ENCODE results near the gene RNF133. TPM values are rescaled to one million over a fixed set of nuclear protein-coding genes. Genes with fewer than 3 reads are reported as not detected.
"Not testable (repeated sequence)": the region's sequence is repeated elsewhere in the genome, so short reads cannot be mapped to it uniquely, and the experiment has no call there.

The RNF133 gene
- total RNA-seq, 2 experiments from 2014 or later = not detected

DNA sequence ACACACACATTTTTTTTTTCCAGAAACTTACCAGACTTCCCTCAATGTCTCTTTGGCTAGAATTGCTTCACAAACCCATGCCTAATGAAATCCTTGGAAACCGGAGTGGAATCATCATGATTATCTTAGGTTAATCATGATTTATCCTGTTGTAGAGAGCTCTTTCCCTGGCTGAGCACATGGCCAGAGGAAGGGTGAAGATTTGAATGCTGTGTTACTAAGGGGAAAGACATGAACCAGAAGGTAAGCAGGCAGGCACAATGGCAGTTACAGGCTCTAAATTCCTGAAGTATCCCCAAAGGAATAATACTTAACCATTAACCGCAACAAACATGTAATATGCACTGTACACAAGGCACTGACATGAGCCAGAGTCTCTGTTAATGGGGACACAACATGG lies 7.9 kb upstream of the RNF133 start:
- Mint-ChIP-seq H3K9me3 (peaks cover 9% of the 10 kb centered on the region), H3K4me3 (no peak overlapping the region), H3K27me3 (no peaks in the 10 kb centered on the region), H3K4me1 (no peaks in the 10 kb centered on the region), H3K27ac (no peak overlapping the region), H3K36me3 (no peaks in the 10 kb centered on the region)
- DNase-seq = no peak

DNA sequence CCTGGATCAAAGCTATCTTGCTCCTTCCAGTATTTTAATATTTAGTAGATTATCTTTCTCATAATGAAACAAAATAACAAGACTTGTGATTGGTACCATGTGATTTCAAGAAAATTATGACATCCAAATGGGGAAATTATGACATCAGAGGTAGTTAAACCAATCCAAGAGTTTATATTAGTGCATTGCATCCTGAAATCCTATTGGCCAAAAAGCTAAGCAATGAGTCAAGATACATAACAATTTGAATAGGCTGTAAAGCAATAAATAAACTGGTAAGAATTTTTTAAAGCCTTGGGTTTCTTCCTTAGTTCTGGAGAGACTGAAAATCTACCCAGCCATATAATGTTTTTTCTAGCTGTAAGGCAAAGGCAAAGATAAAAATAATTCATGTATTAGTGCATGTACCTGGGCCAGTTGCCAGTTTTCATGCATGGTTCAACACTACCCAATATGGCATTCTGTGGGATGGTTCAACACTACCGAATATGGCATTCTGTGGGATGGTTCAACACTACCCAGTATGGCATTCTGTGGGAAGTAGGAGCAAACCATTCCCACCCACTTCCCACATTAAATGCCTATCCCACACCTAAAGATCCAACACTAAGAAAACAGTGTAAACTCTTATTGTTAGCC lies 4.1 kb upstream of the RNF133 start, which contains the start of gene RNF148:
Gene RNF148, minus strand, starts transcription at position 51 of the 639 bp plus-strand sequence. CDS start 172 bp downstream, outside the sequence.
- Mint-ChIP-seq H3K36me3 (no peaks in the 10 kb centered on the region), H3K27me3 (no peaks in the 10 kb centered on the region), H3K4me1 (no peaks in the 10 kb centered on the region), H3K9me3 (peaks cover 11% of the 10 kb centered on the region), H3K4me3 (no peak within 1 kb of the TSS), H3K27ac (no peak within 1 kb of the TSS)
- DNase-seq = no peak

DNA sequence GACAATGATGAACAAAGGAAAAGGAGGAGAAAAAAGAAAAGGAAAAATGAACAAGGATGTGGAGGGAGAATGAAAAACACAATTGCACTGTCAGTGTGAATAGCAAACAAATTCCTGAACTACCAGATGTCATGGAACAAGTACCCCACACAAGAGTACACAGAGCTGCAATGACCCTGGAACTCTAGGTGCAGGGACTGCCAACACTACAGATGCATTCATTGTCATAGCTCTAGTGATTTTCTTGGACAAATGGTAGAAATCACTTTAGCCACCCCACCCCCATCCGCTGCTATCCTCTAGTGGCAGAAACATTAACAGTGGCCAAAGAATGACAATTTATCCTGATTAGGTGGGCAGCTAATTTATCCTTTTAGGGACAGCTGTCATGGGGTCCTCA lies 3.1 kb downstream of the RNF133 start:
- Mint-ChIP-seq H3K9me3 (peaks cover 2% of the 10 kb centered on the region), H3K36me3 (no peaks in the 10 kb centered on the region), H3K27me3 (no peaks in the 10 kb centered on the region), H3K4me3 (no peak overlapping the region), H3K27ac (no peak overlapping the region), H3K4me1 (no peaks in the 10 kb centered on the region)
- no peak for DNase-seq

DNA sequence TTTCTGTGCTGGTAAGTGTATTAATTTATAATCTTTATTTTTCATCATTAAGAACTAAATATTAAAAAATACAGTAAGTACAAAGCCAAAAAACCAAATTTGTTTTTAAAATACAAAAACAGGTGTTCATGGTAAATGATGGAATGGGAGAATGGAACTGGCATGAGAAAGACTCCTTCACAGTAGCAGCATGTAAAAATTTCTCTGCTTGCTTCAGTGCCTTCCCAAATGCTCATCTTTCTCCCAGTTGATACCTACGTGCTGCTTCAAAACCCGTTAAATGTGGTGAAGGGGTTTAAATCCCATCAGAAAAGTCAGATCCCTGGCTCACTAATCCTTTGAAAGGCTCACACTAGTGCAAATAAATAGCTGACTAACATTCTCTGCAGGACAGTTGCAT lies 4.2 kb downstream of the RNF133 start:
- no peaks in the 10 kb centered on the region for H3K36me3 Mint-ChIP-seq
- H3K27me3 Mint-ChIP-seq = no peaks in the 10 kb centered on the region
- DNase-seq = no peak
- H3K9me3 Mint-ChIP-seq = no peaks in the 10 kb centered on the region
- no peaks in the 10 kb centered on the region for H3K4me1 Mint-ChIP-seq
- no peak overlapping the region for H3K4me3 Mint-ChIP-seq
- H3K27ac Mint-ChIP-seq = no peak overlapping the region

DNA sequence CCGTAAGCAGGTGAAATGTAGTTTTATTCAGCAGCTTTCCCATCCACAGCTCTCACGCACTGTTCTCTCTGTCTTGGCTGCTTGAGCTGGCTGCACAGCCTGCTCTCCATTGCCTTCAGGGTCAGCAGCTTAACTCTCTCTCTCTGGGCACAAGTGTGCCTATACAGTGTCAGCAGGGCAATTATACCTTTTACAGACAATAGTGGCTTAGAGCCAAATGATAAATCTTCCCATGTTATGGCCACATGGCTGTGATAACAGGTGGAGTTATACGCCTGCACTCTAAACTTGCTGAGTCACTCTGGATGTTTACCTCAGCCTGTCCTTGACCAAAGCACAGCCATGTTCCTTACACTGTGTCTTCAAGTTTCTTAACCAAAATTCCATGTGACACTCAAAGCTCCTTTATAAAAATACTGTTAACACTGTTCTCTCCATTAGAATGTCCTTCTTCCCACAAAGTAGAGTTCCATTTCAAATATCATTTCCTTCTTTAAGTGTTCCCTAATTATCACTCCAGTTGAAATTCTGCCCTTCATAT lies 6.1 kb downstream of the RNF133 start:
- Mint-ChIP-seq H3K27me3 (no peaks in the 10 kb centered on the region), H3K4me3 (no peak overlapping the region), H3K4me1 (no peaks in the 10 kb centered on the region), H3K36me3 (no peaks in the 10 kb centered on the region), H3K27ac (no peak overlapping the region), H3K9me3 (no peaks in the 10 kb centered on the region)
- no peak for DNase-seq

DNA sequence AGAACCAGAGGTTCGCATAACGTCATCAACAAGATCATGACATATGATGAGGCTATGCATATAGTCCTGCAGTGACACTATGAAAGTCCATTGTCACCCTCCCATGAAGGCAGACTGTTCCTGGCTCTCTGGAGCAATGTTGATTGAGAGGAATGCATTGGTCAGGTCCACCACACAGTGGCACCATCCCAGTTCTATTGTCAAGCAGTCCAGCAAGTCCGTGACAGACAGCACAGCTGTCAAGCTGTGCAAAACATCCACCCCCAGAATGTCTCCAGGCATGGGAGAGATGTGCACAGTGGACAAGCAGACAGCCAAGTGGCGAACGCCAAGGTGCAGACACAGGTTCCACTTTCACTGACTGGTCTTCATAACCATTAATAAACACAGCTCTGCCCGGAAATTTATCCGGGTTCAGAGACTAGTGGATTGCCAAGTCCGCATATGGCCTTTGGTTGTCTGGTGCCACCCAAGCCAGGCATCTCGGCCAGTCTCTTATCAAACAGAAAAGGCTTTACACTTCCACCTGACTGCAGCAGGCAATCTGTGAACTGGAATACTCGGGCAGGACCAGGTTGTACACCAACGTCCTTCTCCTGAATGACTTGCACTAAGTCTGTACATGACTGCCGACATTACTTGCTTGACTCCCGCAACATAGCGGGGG lies 7.2 kb downstream of the RNF133 start:
- no peaks in the 10 kb centered on the region for H3K27me3 Mint-ChIP-seq
- H3K4me1 Mint-ChIP-seq = no peaks in the 10 kb centered on the region
- DNase-seq = no peak
- no peaks in the 10 kb centered on the region for H3K36me3 Mint-ChIP-seq
- H3K27ac Mint-ChIP-seq = no peak overlapping the region
- H3K4me3 Mint-ChIP-seq = no peak overlapping the region
- H3K9me3 Mint-ChIP-seq = no peaks in the 10 kb centered on the region

DNA sequence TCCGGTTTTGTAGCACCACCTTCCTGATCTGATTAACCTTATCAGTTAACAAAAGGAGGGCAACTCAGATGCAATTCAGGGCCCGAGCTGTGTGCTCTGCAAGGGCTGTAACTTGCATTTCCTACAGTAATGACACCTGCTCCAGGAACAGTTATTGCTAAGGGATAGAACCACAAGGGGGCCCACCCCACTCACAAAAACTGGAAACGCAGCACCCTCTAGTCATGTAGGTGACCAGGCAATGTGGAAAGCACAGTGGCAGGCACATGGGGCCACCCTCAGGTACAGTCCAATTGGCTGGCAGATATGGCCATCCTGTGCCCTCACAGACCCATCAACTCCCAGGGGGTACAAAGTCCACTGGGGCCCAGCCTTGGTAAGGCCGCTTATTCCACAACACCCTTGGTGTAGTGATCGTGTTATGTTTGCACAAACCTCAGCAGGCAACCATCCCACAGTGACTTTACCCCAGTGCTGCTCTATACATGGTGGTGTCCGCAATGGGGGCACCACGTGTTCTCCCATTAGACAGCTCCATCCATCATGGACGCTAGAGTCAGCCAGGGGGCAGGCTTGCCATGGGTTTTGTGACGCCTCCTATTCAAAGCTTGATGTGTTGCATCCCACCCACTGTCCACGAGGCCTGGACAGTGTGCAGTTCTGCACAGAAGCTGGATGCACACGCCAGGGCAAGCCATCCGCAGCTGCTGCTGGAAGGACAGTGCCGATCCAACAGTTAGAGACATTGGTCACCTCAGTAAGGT lies 9.4 kb downstream of the RNF133 start:
- Mint-ChIP-seq H3K4me1 (no peaks in the 10 kb centered on the region), H3K27me3 (no peaks in the 10 kb centered on the region), H3K36me3 (no peaks in the 10 kb centered on the region), H3K27ac (no peak overlapping the region), H3K4me3 (no peak overlapping the region), H3K9me3 (no peaks in the 10 kb centered on the region)
- DNase-seq = no peak

DNA sequence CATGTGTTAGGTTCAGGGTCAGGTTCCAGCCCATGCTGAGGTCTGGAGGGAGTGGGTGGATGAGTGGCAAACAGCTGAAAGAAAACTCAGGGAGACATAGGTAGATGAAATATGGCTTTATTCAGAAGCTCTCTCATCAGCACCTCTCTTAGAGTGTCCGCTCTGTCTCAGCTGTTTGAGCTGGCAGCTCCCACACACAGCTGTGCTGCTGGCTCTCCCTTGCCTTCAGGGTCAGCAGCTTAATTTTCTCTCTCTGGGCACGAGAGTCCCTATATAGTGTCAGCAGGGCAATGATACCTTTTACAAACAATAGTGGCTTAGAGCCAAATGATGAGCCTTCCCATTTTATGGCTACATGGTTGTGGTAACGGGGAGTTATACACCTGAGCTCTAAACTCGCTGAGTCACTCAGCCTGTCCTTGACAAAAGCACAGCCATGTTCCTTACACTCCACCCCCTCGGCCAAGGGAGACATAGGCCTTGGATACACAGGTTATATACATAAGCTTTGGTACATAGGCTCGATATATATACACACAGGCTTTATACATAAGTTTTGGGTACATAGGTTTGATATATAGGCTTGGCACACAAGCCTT lies 10.4 kb downstream of the RNF133 start:
- H3K27ac Mint-ChIP-seq = no peak overlapping the region
- no peaks in the 10 kb centered on the region for H3K4me1 Mint-ChIP-seq
- no peak overlapping the region for H3K4me3 Mint-ChIP-seq
- DNase-seq = no peak
- H3K9me3 Mint-ChIP-seq = no peaks in the 10 kb centered on the region
- H3K27me3 Mint-ChIP-seq = no peaks in the 10 kb centered on the region
- H3K36me3 Mint-ChIP-seq = no peaks in the 10 kb centered on the region

DNA sequence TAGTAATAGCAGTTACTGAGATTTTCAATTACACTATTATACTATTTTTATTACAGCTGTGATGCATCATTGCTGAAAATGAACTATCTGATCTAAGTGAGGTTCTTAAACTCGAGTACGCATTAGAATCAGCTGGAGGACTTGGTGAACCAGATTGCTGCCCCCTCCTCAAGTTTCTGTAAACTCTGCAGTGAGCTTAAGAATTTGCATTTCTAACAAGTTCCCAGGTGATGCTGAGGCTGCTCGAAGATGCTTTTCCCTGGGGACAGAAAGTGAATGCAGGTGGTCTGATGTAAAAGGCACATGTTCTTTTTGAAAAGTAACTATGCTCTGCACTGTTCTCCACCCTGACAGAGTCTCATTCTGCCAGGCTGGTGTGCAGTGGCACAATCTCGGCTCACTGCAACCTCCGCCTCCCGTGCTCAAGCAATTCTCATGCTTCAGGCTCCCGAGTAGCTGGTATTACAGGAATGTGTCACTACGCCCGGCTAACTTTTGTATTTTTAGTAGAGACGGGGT lies 12.5 kb downstream of the RNF133 start:
- no peak overlapping the region for H3K27ac Mint-ChIP-seq
- H3K36me3 Mint-ChIP-seq = no peaks in the 10 kb centered on the region
- no peaks in the 10 kb centered on the region for H3K9me3 Mint-ChIP-seq
- no peaks in the 10 kb centered on the region for H3K4me1 Mint-ChIP-seq
- no peak overlapping the region for H3K4me3 Mint-ChIP-seq
- no peaks in the 10 kb centered on the region for H3K27me3 Mint-ChIP-seq
- no peak for DNase-seq

DNA sequence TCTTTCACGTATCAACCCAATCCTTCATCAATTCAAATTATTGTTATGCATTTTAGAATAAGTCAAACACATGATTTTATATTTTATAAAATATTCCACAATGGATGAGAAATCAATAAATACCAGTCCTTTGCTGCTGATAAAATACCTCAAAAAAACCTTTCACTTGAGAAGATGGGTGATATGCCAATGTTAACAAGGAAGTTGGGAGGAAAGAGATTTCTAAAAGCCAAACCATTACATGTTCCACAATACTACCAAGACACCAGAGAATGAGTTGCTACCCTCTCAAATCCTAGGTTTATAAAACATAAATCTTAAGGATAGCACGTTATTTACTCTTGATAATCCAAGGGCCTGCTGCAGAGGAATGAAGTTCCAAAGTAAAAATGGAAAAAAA lies 14.4 kb downstream of the RNF133 start:
- Mint-ChIP-seq H3K27me3 (no peaks in the 10 kb centered on the region), H3K4me3 (no peak overlapping the region), H3K36me3 (no peaks in the 10 kb centered on the region), H3K9me3 (no peaks in the 10 kb centered on the region), H3K4me1 (no peaks in the 10 kb centered on the region), H3K27ac (no peak overlapping the region)
- DNase-seq = no peak

DNA sequence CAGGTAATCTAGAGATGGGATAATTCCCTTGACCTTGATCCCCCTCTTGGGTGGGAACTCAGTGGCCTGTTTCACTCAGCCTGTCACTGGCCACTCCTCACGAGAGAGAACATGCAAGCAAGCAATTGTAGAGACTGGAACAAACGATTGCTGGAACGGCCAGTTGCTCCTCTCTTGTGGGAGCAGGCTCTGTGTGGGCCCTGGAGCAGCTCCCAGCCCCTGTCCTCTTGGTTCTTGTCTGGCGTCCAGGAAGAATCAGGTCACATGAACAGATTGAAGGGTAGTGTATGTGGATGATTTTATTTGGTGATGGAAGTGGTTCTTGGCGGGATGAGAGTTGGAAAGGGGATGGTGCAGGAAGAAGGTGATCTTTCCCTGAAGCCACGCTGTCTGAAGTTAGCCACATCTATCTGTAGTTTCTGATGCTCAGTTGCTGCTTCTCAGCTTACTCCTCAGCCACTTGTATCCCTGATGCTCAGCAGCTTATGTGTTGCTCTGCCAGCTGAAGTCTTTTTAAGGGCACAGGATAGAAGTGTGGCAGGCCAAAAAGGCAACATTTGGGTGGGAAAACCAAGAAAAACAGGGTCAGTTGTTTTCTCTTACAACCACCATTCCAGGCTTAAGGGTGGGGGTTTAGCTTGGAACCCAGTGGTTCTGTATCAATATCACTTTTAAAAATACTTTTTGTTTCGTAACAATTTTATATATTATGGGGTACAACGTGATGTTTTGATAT lies 15.9 kb downstream of the RNF133 start:
- Mint-ChIP-seq H3K4me3 (no peak overlapping the region), H3K9me3 (no peaks in the 10 kb centered on the region)

DNA sequence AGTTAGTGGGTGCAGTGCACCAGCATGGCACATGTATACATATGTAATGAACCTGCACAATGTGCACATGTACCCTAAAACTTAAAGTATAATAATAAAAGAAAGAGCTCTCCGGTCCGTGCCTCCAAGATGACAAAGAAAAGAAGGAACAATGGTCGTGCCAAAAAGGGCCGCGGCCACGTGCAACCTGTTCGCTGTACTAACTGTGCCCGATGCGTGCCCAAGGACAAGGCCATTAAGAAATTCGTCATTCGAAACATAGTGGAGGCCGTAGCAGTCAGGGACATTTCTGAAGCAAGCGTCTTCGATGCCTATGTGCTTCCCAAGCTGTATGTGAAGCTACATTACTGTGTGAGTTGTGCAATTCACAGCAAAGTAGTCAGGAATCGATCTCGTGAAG lies 17.7 kb downstream of the RNF133 start:
- DNase-seq, H3K27me3 Mint-ChIP-seq, H3K27ac Mint-ChIP-seq, H3K4me3 Mint-ChIP-seq, H3K36me3 Mint-ChIP-seq, H3K4me1 Mint-ChIP-seq, H3K9me3 Mint-ChIP-seq: not testable (repeated sequence)

More for the DNA sequence above, 15.9 kb downstream of the RNF133 start:
- H3K36me3 Mint-ChIP-seq = no peaks in the 10 kb centered on the region
- no peaks in the 10 kb centered on the region for H3K27me3 Mint-ChIP-seq
- no peak for DNase-seq
- no peaks in the 10 kb centered on the region for H3K4me1 Mint-ChIP-seq
- H3K27ac Mint-ChIP-seq = no peak overlapping the region

DNA sequence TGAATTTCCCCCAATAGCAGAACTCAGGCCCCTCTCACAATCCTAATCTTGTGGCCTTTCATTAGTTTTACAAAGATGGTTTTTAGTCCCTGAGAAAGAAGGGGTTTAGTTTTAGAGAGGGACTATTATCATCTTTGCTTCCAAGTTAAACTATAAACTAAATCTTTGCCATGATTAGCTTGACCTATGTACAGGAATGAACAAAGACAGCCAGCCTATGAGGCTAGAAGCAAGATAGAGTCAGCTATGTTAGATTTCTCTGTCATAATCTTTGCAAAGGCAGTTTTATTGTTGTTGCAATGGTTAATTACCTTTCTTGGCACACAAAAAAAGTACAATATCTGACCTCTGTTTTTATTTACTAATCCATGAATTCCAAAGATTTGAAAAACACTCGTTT lies 19.1 kb downstream of the RNF133 start:
- H3K4me3 Mint-ChIP-seq = no peak overlapping the region
- DNase-seq = no peak
- H3K9me3 Mint-ChIP-seq = no peaks in the 10 kb centered on the region
- H3K27ac Mint-ChIP-seq = no peak overlapping the region
- no peaks in the 10 kb centered on the region for H3K27me3 Mint-ChIP-seq
- no peaks in the 10 kb centered on the region for H3K4me1 Mint-ChIP-seq
- no peaks in the 10 kb centered on the region for H3K36me3 Mint-ChIP-seq

DNA sequence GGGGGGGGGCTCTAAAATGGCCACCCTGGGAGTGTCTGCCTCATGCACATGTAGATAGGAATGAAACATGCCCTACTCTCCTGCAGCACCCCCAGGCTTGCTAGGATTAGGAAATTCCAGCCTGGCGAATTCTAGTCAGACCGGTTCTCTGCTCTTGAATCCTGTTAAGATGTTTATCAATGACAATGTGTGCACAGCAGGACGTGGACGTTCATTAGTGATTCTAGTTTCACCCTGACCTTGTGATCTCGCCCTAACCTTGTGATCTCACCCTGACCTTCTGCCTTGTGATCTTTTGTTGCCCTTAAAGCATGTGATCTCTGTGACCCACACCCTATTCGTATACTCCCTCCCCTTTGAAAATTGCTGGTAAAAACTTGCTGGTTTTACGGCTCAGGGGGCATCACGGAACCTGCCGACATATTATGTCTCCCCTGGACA lies 19.6 kb downstream of the RNF133 start:
- H3K4me1 Mint-ChIP-seq, H3K27ac Mint-ChIP-seq, H3K4me3 Mint-ChIP-seq, H3K27me3 Mint-ChIP-seq, DNase-seq, H3K9me3 Mint-ChIP-seq, H3K36me3 Mint-ChIP-seq: not testable (repeated sequence)
